Endothelial cell of umbilical vein (primary cell): ENCODE measurements around the gene TMEM250. TPM values are rescaled to one million over a fixed set of nuclear protein-coding genes. Genes with fewer than 3 reads are reported as not detected.

Experiments used
- BruUV-seq: library from RNA; stranded (reverse); fragments of 400-500 nt; replicated peaks from 2 replicates; lab custom pipeline; 2021; lab: Mats Ljungman, UMichigan
- CTCF ChIA-PET: fragments of 300-600, 350-600 bp; sonication (Branson Sonifier 250); formaldehyde crosslinking; loops from one replicate; lab custom pipeline; 2021; ENCODE audit warnings: antibody characterized with exemption, inconsistent platforms; lab: Charles Lee
- POLR2A ChIA-PET: fragments of 300-600, 350-600 bp; sonication (Branson Sonifier 250); formaldehyde crosslinking; loops from one replicate; lab custom pipeline; 2021; ENCODE audit warnings: antibody characterized with exemption, inconsistent platforms; lab: Charles Lee
- DNase-seq: peaks from one replicate; pipeline ENCODE4 v3.0.0-alpha.2; 2011; ENCODE audit warnings: low read depth, low spot score
- FAIRE-seq: peaks from 2 replicates; lab custom pipeline; 2011; peaks lifted over from hg19 to GRCh38; lab: Jason Lieb, UNC
- H2AFZ ChIP-seq: 2 replicates; pipeline ENCODE4 v1.6.0; 2012; ENCODE audit warnings: low read depth, low read length, control low read depth, inconsistent platforms
- H3K27ac ChIP-seq: 2 replicates; pipeline ENCODE4 v1.5.1; 2011; ENCODE audit warnings: low read depth, mild to moderate bottlenecking, control low read depth, low read length, moderate library complexity; ENCODE audit not compliant: insufficient read depth
- H3K27me3 ChIP-seq, 2 experiments: 2 replicates each; pipeline versions ENCODE4 v1.6.0 to v1.6.1; 2011; ENCODE audit warnings: low read length in 2 of 2, mixed read lengths in 1 of 2; ENCODE audit not compliant: control insufficient read depth in 2 of 2, insufficient read depth in 2 of 2
- H3K36me3 ChIP-seq, 2 experiments: 2 replicates in 1 of 2; 3 replicates in 1 of 2; pipeline ENCODE4 v1.5.1; 2011; ENCODE audit warnings: low read length in 2 of 2, mild to moderate bottlenecking in 1 of 2, moderate library complexity in 1 of 2; ENCODE audit not compliant: control insufficient read depth in 2 of 2, insufficient read depth in 2 of 2; ENCODE audit errors: extremely low read depth in 1 of 2
- H3K4me1 ChIP-seq: 3 replicates; pipeline ENCODE4 v1.5.1; 2011; ENCODE audit warnings: mild to moderate bottlenecking, low read length; ENCODE audit not compliant: control insufficient read depth, insufficient read depth; ENCODE audit errors: extremely low read depth
- H3K4me2 ChIP-seq: 2 replicates; pipeline ENCODE4 v1.6.1; 2011; ENCODE audit warnings: low read length, control low read depth, mixed read lengths; ENCODE audit not compliant: insufficient read depth
- H3K4me3 ChIP-seq, 3 experiments: fragments of 200-600 bp in 1 of 3; sonication (generic), shearing (Covaris generic) in 1 of 3; replicated peaks in 1 of 3; 2 replicates each; pipeline ENCODE4 v1.5.1; 2011 to 2016; ENCODE audit warnings: control low read depth in 3 of 3, low read length in 3 of 3, mild to moderate bottlenecking in 2 of 3, inconsistent platforms in 1 of 3, low read depth in 1 of 3, moderate library complexity in 1 of 3; ENCODE audit not compliant: insufficient read depth in 1 of 3
- H3K79me2 ChIP-seq: 2 replicates; pipeline ENCODE4 v1.6.0; 2012; ENCODE audit warnings: low read length, inconsistent platforms; ENCODE audit not compliant: control insufficient read depth, insufficient read depth
- H3K9ac ChIP-seq: replicated peaks from 2 replicates; pipeline ENCODE3; 2011; ENCODE audit warnings: low read length, control low read depth; ENCODE audit not compliant: insufficient read depth; ENCODE audit errors: extremely low read depth
- H3K9me1 ChIP-seq: replicated peaks from 3 replicates; pipeline ENCODE4 v1.6.0; 2011; ENCODE audit warnings: mild to moderate bottlenecking, low read length; ENCODE audit not compliant: control insufficient read depth, insufficient read depth; ENCODE audit errors: extremely low read depth
- H3K9me3 ChIP-seq: replicated peaks from 2 replicates; pipeline ENCODE4 v1.5.1; 2012; ENCODE audit warnings: low read length, inconsistent platforms; ENCODE audit not compliant: control insufficient read depth, insufficient read depth
- H4K20me1 ChIP-seq: replicated peaks from 2 replicates; pipeline ENCODE3; 2011; ENCODE audit warnings: mild to moderate bottlenecking, low read length; ENCODE audit not compliant: control insufficient read depth, insufficient read depth; ENCODE audit errors: extremely low read depth
- EZH2 ChIP-seq: IDR thresholded peaks from 2 replicates; pipeline ENCODE4 v1.6.1; 2012; ENCODE audit warnings: borderline replicate concordance, low read depth, mild to moderate bottlenecking, moderate library complexity, low read length, inconsistent platforms; ENCODE audit not compliant: severe bottlenecking
- FOS ChIP-seq: IDR thresholded peaks from 2 replicates; pipeline ENCODE4 v1.6.1; 2011; ENCODE audit warnings: mild to moderate bottlenecking, low read length, moderate library complexity, borderline replicate concordance; ENCODE audit not compliant: insufficient read depth
- GATA2 ChIP-seq: IDR thresholded peaks from 2 replicates; pipeline ENCODE4 v1.7.0; 2011; ENCODE audit warnings: low read depth, mild to moderate bottlenecking, moderate library complexity, mixed read lengths, low read length; ENCODE audit not compliant: insufficient read length, insufficient read depth
- JUN ChIP-seq: IDR thresholded peaks from 2 replicates; pipeline ENCODE4 v1.6.1; 2011; ENCODE audit warnings: borderline replicate concordance, low read depth; ENCODE audit not compliant: insufficient read length, insufficient read depth
- MYC ChIP-seq: IDR thresholded peaks from one replicate; pipeline ENCODE4 v1.6.1; 2011; ENCODE audit warnings: mild to moderate bottlenecking, low read depth, low read length
- POLR2A ChIP-seq: IDR thresholded peaks from 2 replicates; pipeline ENCODE4 v1.6.1; 2012; ENCODE audit warnings: low read depth, mild to moderate bottlenecking, control low read depth, low read length
- dilution Hi-C: fragments of 300-500 bp; cut with MboI; formaldehyde crosslinking; loops from one replicate; pipeline ENCODE4 v1.15.0; 2019; ENCODE audit warnings: low sequenced_read_pairs; ENCODE audit not compliant: extremely low pct_ligation_motif_present
- intact Hi-C: fragments of 100-400 bp; cut with micrococcal nuclease; formaldehyde crosslinking; loops from one replicate; pipeline ENCODE4 v1.10.0; 2022
- polyA plus RNA-seq, 4 experiments: library from polyadenylated mRNA; depleted of rRNA in 3 of 4; stranded (reverse) in 3 of 4; unstranded in 1 of 4; fragments of >200 nt; gene quantifications; 2 replicates each; pipeline versions ENCODE4 v1.2.1 to v1.2.3, GENCODE V29; 2011 to 2012; ENCODE audit warnings: missing spikeins in 1 of 4
- total RNA-seq: library from RNA; stranded (reverse); gene quantifications from 2 replicates; pipeline ENCODE4 v1.2.3, GENCODE V29; 2021
- TF ChIP-seq, protein P1 (sequence below), 2 donors: IDR thresholded peaks; 1 replicate in 1 of 2; 2 replicates in 1 of 2; pipeline ENCODE4 v1.5.1; 2011; ENCODE audit warnings: low read length in 2 of 2, mild to moderate bottlenecking in 2 of 2, moderate library complexity in 2 of 2, control low read depth in 1 of 2, inconsistent platforms in 1 of 2, low read depth in 1 of 2; ENCODE audit not compliant: insufficient read depth in 1 of 2; ENCODE audit errors: extremely low read depth in 1 of 2

The TMEM250 gene
- total and polyA plus RNA-seq, 2 donors (not counting 3 experiments of a cell fraction or from before 2014, with no cell fraction given): 24.9 to 49.9 TPM

DNA sequence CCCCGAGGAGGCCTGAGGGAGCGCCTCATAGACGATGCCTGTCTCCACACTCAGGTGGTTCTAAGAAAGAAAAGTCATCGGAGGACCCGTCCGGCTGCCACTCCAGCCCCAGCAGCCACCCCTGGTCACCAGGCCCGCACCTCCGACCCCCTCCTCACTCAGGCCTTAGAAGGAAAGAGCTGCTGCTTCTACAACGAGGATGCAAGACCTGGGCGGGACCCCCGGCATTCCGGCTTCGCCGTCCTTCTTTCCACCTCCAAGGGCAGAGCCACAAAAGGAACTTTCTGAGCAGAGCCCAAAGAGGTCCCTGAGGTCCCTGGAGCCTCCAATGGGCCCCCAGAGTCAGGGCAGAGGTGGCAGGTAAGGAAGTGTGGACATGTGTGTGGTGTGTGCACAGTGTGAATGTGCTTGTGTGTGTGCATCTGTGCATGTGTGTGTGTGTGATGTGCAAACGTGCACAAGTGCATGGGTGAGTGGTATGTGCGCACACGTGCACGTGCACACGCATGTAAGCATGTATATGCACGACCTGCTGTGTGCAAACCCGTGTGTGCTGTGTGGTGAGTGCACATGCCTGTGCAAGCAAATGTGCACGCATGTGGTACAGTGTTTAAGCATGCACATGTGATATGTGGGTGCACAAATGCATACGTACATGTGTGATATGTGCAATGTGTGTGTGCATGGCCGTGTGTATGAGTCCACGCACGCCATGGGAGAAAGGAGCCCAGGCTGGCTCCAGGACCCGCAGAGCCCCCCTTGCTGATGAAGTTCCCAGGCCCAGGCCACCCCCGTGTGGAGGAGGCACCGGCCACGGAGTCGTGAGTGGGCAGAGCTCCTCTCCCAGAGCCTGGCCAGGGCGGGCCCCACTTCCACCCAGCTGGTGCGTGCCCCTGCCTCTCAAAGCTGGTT is 27.7 kb upstream of the TMEM250 start:
- H3K4me3 ChIP-seq: no peak overlapping the region
- no peaks in the 10 kb centered on the region for H3K4me1 ChIP-seq
- no peaks in the 10 kb centered on the region for H3K9me3 ChIP-seq
- H3K9ac ChIP-seq: no peak overlapping the region
- intact Hi-C loops: no loop called here
- H4K20me1 ChIP-seq: no peaks in the 10 kb centered on the region
- no peak for FAIRE-seq
- no peak overlapping the region for H2AFZ ChIP-seq
- no peak overlapping the region for H3K4me2 ChIP-seq
- DNase-seq: no peak
- no peaks in the 10 kb centered on the region for H3K79me2 ChIP-seq
- CTCF ChIA-PET: interaction anchor here (0.9 to 3.1 kb wide), 4 partner anchors 8 to 73 kb away, joined by 3 to 11 read pairs (median 5); no protein-coding TSS in a partner anchor
- peaks cover 0 to 2% of the 10 kb centered on the region in 2 experiments for H3K27me3 ChIP-seq
- BruUV-seq: no TSS peak
- dilution Hi-C loops: no loop called here
- no peaks in the 10 kb centered on the region for H3K9me1 ChIP-seq
- H3K36me3 ChIP-seq: no peaks in the 10 kb centered on the region
- H3K27ac ChIP-seq: no peak overlapping the region
- POLR2A ChIA-PET: interaction anchor here (0.6 kb wide), 1 partner anchor 571 kb away, joined by 4 read pairs; no protein-coding TSS in a partner anchor
- TF ChIP-seq POLR2A (no peak), JUN (no peak)

DNA sequence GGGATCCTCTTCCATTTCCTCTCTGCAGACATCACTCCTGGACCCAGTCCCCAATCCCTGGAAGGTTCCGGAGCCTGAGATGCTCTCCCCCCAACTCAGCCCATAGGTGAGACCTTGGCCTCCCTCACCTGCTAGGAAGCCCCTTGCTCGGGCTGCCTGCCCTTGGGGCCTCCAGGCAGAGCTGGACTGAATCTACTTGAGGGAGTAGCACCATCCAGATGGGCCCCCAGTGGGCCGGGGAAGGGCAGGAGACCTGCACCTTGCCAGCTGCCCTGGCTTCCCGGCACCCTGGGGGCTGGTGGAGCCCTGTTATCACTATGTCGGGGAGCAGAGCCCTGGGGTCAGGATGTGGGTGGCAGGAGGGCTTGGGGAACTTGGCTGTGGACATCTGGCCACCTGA is 26.9 kb upstream of the TMEM250 start:
- H3K4me2 ChIP-seq: no peak overlapping the region
- no peaks in the 10 kb centered on the region for H3K4me1 ChIP-seq
- H3K27me3 ChIP-seq: peaks cover 0 to 2% of the 10 kb centered on the region in 2 experiments
- H3K4me3 ChIP-seq: no peak overlapping the region
- TF ChIP-seq GATA2: no peak
- TF ChIP-seq EZH2: no peak
- TF ChIP-seq MYC: no peak
- no peak for TF ChIP-seq POLR2A
- TF ChIP-seq FOS: no peak
- TF ChIP-seq, protein P1, sequence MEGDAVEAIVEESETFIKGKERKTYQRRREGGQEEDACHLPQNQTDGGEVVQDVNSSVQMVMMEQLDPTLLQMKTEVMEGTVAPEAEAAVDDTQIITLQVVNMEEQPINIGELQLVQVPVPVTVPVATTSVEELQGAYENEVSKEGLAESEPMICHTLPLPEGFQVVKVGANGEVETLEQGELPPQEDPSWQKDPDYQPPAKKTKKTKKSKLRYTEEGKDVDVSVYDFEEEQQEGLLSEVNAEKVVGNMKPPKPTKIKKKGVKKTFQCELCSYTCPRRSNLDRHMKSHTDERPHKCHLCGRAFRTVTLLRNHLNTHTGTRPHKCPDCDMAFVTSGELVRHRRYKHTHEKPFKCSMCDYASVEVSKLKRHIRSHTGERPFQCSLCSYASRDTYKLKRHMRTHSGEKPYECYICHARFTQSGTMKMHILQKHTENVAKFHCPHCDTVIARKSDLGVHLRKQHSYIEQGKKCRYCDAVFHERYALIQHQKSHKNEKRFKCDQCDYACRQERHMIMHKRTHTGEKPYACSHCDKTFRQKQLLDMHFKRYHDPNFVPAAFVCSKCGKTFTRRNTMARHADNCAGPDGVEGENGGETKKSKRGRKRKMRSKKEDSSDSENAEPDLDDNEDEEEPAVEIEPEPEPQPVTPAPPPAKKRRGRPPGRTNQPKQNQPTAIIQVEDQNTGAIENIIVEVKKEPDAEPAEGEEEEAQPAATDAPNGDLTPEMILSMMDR (IDR thresholded peaks at IDR 0.05; ENCODE audit: extremely low read depth in 1 of 2, insufficient read depth in 1 of 2, low read depth in 1 of 2, low read length in 2 of 2): no peak
- no peaks in the 10 kb centered on the region for H3K79me2 ChIP-seq
- dilution Hi-C loops: no loop called here
- FAIRE-seq (no peak), DNase-seq (no peak)
- H3K9me1 ChIP-seq: no peaks in the 10 kb centered on the region
- H3K9me3 ChIP-seq: no peaks in the 10 kb centered on the region
- no peaks in the 10 kb centered on the region for H4K20me1 ChIP-seq
- POLR2A ChIA-PET: no interaction called here
- BruUV-seq: no TSS peak
- intact Hi-C loops: no loop called here
- no peak overlapping the region for H2AFZ ChIP-seq
- H3K9ac ChIP-seq: no peak overlapping the region
- no peak overlapping the region for H3K27ac ChIP-seq
- H3K36me3 ChIP-seq: no peaks in the 10 kb centered on the region
- CTCF ChIA-PET: interaction anchor here (0.9 to 3.1 kb wide), 4 partner anchors 13 to 138 kb away, joined by 3 to 11 read pairs (median 6); no protein-coding TSS in a partner anchor
